ENCODE data around the gene RCAN2. TPM values are rescaled to one million over a fixed set of nuclear protein-coding genes. Genes with fewer than 3 reads are reported as not detected.

The RCAN2 gene
- total RNA-seq, 1 experiment from 2014 or later = 7.6 TPM

DNA sequence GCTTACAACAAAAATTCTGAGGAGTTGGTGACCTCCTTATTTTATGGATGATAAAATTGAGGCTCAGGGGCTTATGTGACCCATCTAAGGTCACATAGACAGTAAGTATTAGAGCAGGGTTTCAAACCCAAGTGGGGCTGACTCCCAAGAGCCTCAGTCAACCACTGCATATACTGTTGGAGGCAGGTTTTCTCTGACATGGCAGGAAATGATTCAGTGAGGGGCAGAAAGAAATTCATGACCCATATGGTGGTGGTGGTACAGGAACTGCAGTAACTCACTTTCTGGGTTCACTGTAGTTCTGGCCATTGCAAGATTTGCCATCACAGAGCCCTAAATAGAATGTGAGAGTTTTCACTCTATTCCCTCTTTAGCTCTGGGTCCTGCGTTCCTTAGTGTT, 188.4 kb downstream of the RCAN2 start:
- Histone ChIP-seq H3K36me3 (no peaks in the 10 kb centered on the region), H3K9me3 (no peaks in the 10 kb centered on the region), H3K27me3 (no peaks in the 10 kb centered on the region), H3K4me3 (no peak overlapping the region)
- DNase-seq = no peak

DNA sequence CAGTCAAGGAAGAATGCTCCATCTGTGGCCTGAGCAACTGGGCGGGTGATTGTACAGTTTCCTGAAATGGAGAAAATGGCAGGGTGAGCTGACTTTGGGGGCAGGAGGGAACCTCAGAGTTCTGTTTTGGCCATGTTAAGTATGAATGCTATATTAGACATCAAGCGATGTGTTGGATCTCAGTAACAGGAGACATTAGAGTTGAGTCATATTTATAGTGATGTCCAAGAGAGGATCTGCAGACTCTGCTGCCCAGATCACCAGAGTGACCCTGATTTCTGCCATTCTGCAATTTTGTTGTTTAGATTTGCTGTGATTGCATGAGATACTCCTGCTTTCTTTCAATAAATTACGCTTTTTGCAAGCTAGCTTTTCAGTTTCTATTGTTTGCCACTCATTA, 189.1 kb downstream of the RCAN2 start:
- H3K4me3 ChIP-seq = no peak overlapping the region
- H3K36me3 ChIP-seq = no peaks in the 10 kb centered on the region
- no peaks in the 10 kb centered on the region for H3K27me3 ChIP-seq
- H3K9me3 ChIP-seq = no peaks in the 10 kb centered on the region
- no peak for DNase-seq

GRCh38 chr6:46299253-46299652, 192.0 kb downstream of the RCAN2 start:
- no peaks in the 10 kb centered on the region for H3K27me3 ChIP-seq
- no peak for DNase-seq

DNA sequence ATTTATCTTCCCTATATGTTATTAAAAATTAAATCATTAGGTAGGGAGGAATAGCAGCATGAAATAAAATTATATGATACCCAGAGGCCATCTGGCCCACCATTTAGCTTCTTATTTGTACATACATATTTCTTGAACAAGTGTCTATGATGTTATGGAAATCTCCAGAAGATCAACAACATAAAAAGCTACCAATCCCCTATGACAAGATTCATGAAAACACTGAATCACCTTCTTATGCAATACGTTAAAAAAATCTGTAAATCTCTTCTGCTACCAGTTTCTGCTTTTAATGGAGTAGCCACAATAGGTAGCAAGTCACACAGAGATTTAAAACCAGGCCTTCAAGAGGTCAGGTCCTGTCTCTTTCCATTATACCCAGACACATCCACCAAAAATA, 194.7 kb downstream of the RCAN2 start:
- no peaks in the 10 kb centered on the region for H3K9me3 ChIP-seq
- no peak overlapping the region for H3K4me3 ChIP-seq
- no peaks in the 10 kb centered on the region for H3K36me3 ChIP-seq
- DNase-seq = no peak
- no peaks in the 10 kb centered on the region for H3K27me3 ChIP-seq

More at GRCh38 chr6:46299253-46299652, 192.0 kb downstream of the RCAN2 start:
- H3K9me3 ChIP-seq = no peaks in the 10 kb centered on the region
- H3K4me3 ChIP-seq = no peak overlapping the region
- H3K36me3 ChIP-seq = no peaks in the 10 kb centered on the region

DNA sequence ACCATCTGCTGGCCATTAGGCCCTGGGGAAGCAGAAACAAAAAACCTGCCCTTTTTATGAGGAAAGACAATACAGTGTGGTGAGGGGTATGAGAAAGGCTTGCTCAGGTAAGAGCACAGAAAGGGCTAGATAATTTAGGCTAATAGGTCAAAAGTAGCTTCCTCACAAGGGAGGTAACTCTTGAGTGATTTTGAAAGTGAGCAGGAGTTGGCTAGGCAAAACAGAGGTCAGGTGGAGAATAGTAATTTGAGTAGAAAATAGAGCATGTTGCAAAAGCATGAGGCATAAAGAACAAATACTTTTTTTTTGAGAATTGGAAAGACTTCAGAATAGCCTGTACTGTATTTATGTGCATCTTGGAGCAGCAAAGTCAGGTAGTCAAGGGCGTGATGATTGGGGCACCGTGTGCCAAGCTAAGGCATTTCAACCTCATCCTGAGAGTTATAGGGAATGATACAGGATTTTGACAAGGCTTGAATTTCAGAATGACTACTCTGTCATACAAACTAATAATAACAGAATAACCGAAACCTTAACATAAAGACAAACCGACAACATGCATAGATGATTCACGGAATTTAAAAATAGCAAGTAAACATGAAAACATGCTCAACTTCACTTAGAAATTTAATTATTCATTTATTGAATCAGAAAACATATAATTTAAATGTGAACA, 197.5 kb downstream of the RCAN2 start:
- DNase-seq = no peak
- Histone ChIP-seq H3K27me3 (no peaks in the 10 kb centered on the region), H3K36me3 (no peaks in the 10 kb centered on the region), H3K9me3 (no peaks in the 10 kb centered on the region), H3K4me3 (no peak overlapping the region)

DNA sequence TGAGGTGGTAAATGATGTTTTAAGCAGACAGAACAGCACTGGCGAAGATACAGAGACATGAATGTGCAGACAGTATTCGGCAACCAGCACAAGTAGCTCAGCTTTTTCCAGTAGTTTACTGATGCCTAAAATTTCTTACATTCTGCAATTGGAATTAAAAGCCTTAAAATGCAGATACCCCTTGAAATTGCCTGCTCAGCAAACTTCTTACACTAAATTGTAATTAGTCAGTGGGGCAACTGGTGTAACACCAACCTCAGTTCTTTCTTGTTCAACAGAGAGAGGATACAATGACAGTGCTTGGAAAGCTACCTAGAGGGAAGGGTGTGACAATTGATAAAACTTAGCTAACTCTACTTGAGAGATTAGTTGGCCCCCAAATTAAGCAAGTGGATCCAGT, 199.4 kb downstream of the RCAN2 start:
- no peaks in the 10 kb centered on the region for H3K27me3 ChIP-seq
- H3K4me3 ChIP-seq = no peak overlapping the region
- DNase-seq = no peak
- H3K36me3 ChIP-seq = no peaks in the 10 kb centered on the region
- H3K9me3 ChIP-seq = no peaks in the 10 kb centered on the region

- Histone ChIP-seq H3K36me3 (no peaks in the 10 kb centered on the region), H3K27me3 (no peaks in the 10 kb centered on the region), H3K4me3 (no peak overlapping the region), H3K9me3 (no peaks in the 10 kb centered on the region)
- no peak for DNase-seq
These were observed 200.0 kb downstream of the RCAN2 start for GRCh38 chr6:46291275-46291633.

GRCh38 chr6:46290421-46291274, 200.6 kb downstream of the RCAN2 start:
- no peak for DNase-seq
- H3K9me3 ChIP-seq = no peaks in the 10 kb centered on the region
- H3K27me3 ChIP-seq = no peaks in the 10 kb centered on the region
- H3K4me3 ChIP-seq = no peak overlapping the region
- no peaks in the 10 kb centered on the region for H3K36me3 ChIP-seq

- DNase-seq = no peak
- no peak overlapping the region for H3K4me3 ChIP-seq
These were observed 201.4 kb downstream of the RCAN2 start for GRCh38 chr6:46289898-46290297.

GRCh38 chr6:46288835-46289234, 202.4 kb downstream of the RCAN2 start:
- Histone ChIP-seq H3K4me3 (no peak overlapping the region), H3K36me3 (no peaks in the 10 kb centered on the region), H3K27me3 (no peaks in the 10 kb centered on the region), H3K9me3 (no peaks in the 10 kb centered on the region)
- DNase-seq = no peak

More at GRCh38 chr6:46289898-46290297, 201.4 kb downstream of the RCAN2 start:
- Histone ChIP-seq H3K27me3 (no peaks in the 10 kb centered on the region), H3K9me3 (no peaks in the 10 kb centered on the region), H3K36me3 (no peaks in the 10 kb centered on the region)

DNA sequence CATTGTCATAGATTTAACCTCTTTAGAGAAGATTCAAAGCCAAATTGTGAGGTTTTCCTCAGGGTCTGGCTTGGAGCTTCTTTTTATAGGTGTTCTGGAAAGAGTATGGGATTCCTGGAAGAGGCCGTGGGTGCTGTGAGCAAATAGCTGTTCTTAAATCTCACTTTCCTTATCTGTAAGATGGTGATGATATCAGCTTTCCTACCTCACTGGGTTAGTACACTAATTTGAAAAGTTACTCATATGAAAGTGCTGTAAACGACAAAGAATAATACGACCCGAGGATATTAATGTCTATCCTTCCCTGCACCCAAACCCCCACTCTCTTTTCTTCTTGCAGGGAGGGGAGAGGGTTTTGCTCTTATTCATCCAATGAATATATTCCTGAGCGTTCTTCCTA, 203.6 kb downstream of the RCAN2 start:
- no peak overlapping the region for H3K4me3 ChIP-seq
- no peaks in the 10 kb centered on the region for H3K36me3 ChIP-seq
- H3K9me3 ChIP-seq = no peaks in the 10 kb centered on the region
- DNase-seq = no peak
- H3K27me3 ChIP-seq = no peaks in the 10 kb centered on the region

- no peak overlapping the region for H3K4me3 ChIP-seq
- H3K36me3 ChIP-seq = no peaks in the 10 kb centered on the region
- no peaks in the 10 kb centered on the region for H3K27me3 ChIP-seq
- DNase-seq = no peak
- H3K9me3 ChIP-seq = no peaks in the 10 kb centered on the region
These were observed 204.2 kb downstream of the RCAN2 start for GRCh38 chr6:46287043-46287442.

- Histone ChIP-seq H3K27me3 (no peaks in the 10 kb centered on the region), H3K4me3 (no peak overlapping the region), H3K36me3 (no peaks in the 10 kb centered on the region), H3K9me3 (no peaks in the 10 kb centered on the region)
- no peak for DNase-seq
These were observed 206.8 kb downstream of the RCAN2 start for GRCh38 chr6:46284475-46284874.

DNA sequence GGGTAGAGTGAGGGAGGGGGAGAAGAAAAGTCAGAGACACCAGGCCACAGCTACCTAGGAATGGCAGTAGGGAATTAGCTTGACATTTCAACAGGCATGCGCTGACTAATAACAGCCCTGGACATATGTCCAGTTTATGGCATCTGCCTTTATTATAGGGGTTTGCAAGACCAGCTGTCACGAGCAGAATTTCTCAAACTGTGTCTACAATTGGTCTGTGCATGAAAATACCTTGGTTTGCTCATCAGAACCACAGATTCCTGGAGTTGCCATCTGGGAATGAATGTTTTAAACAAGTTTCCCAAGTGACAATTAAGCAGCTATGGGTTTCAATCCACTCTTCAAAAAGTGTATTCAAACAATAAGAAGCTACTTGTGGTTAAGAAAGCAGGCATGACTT, 210.1 kb downstream of the RCAN2 start:
- DNase-seq = no peak
- Histone ChIP-seq H3K4me3 (no peak overlapping the region), H3K36me3 (no peaks in the 10 kb centered on the region), H3K27me3 (no peaks in the 10 kb centered on the region), H3K9me3 (no peaks in the 10 kb centered on the region)

DNA sequence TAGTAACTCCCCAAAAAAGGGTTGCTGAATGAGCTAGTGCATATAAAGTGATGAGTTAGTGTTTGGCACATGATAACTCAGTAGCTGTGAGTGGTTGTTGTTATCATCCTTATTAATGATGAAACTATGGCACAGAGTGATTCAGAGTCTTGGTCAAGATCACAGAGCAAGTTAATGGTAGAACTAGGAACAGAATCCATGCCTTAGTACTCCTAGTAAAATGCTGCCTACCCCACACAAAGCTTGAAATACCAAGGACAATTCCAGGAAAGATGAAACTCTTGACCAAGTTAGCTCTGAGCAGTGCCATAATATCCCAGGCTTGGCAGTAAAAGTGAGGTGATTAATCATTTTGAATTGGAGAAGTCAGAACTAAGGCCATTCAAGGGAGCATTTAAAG, 211.4 kb downstream of the RCAN2 start:
- no peak for DNase-seq
- H3K36me3 ChIP-seq = no peaks in the 10 kb centered on the region
- no peaks in the 10 kb centered on the region for H3K27me3 ChIP-seq
- no peak overlapping the region for H3K4me3 ChIP-seq
- H3K9me3 ChIP-seq = no peaks in the 10 kb centered on the region

- Histone ChIP-seq H3K4me3 (no peak overlapping the region), H3K27me3 (no peaks in the 10 kb centered on the region), H3K36me3 (no peaks in the 10 kb centered on the region), H3K9me3 (no peaks in the 10 kb centered on the region)
- DNase-seq = no peak
These were observed 214.6 kb downstream of the RCAN2 start for GRCh38 chr6:46276576-46277142.

- DNase-seq = no peak
These were observed 216.7 kb downstream of the RCAN2 start for GRCh38 chr6:46274502-46274901.

DNA sequence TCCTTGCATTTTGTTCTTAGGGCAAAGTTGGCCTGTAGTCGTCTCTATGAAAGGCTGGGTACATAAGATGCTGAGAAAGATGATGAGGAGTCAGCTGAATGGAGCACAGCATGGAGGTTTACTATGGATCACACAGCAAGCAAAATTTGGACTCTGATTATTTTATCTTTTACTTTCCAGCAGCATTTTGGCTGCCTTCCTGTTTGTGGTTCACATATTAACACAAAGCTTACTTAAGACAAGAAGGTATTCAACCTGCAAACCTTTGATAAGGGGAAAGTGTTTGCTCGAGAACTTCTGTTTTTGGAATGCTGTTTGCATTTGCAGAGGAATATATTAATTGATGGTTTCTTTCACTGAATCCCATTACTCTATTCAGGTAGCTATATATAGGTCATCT, 217.3 kb downstream of the RCAN2 start:
- Histone ChIP-seq H3K27me3 (no peaks in the 10 kb centered on the region), H3K9me3 (no peaks in the 10 kb centered on the region), H3K4me3 (no peak overlapping the region), H3K36me3 (no peaks in the 10 kb centered on the region)
- no peak for DNase-seq

More at GRCh38 chr6:46274502-46274901, 216.7 kb downstream of the RCAN2 start:
- H3K36me3 ChIP-seq = no peaks in the 10 kb centered on the region
- H3K4me3 ChIP-seq = no peak overlapping the region
- no peaks in the 10 kb centered on the region for H3K9me3 ChIP-seq
- no peaks in the 10 kb centered on the region for H3K27me3 ChIP-seq
